Stimulated activated CD4-positive, alpha-beta T cell treated with anti-CD3 and anti-CD28 coated beads, Interleukin-4, amount 100 ng/mL, for 24 hours (primary cell): ENCODE data around the gene EPS15.

Experiments used
- DNase-seq: peaks from one replicate; pipeline ENCODE4 v3.0.0-alpha.2; 2020

EPS15 gene

GRCh38 chr1:51311826-51312225 is 207.2 kb downstream of the EPS15 start:
- no peak for DNase-seq

GRCh38 chr1:51310871-51311613 is 208.0 kb downstream of the EPS15 start:
- DNase-seq: no peak

- DNase-seq: no peak
These were observed 209.8 kb downstream of the EPS15 start for GRCh38 chr1:51309291-51309690.

GRCh38 chr1:51308636-51309035 is 210.4 kb downstream of the EPS15 start:
- DNase-seq: no peak

- no peak for DNase-seq
These were observed 212.1 kb downstream of the EPS15 start for GRCh38 chr1:51306950-51307349.

- no peak for DNase-seq
These were observed 213.7 kb downstream of the EPS15 start for GRCh38 chr1:51305371-51305823.

GRCh38 chr1:51304360-51304759 is 214.7 kb downstream of the EPS15 start:
- no peak for DNase-seq
